ENCODE measurements around the gene ACTMAP. TPM values are rescaled to one million over a fixed set of nuclear protein-coding genes. Genes with fewer than 3 reads are reported as not detected.

Gene ACTMAP
- total RNA-seq, 1 donor from 2014 or later, result 2.2 TPM

DNA sequence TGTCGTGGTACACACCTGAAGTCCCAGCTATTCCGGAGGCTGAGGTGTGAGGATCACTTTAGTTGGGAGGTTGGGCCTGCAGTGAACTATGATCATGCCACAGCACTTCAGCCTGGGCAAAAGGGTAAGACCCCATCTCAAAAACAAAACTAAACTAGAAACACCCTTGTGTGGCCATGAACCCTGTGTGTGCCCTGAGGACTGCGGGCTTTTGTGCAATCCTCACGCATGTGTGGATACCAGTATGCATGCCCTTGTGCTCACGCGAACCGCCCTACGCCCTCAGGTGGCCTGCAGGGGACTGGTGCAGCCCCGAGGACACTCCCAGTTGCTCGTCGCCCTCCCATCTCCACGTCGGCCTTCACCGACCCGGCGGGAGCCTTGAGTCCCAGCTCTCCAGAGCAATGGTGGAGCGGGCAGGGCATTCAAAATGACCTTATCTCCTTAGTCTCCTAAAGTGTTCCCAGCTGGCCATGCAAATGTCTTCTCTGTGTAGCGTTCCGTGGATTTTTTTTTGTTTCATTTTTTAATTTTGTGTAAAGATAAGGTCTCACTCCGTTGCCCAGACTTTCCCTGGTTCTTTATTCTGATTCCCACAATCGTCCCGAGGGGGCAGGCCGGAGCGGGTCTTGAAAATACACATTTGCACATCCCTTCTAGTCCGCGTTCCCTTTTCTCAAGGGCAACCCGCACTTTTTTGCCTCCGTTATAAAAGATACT lies 47.8 kb upstream of the ACTMAP start:
- no peak for DNase-seq (ENCODE audit: extremely low spot score in 2 of 2)
- H3K27ac ChIP-seq, result peak overlapping the region; percentile 91
- intact Hi-C loops (cut with DNase I), result loop anchor here (5.0 kb wide), 1 partner anchor 81 kb away; the partner anchor contains the start of genes COQ8B and ITPKC

DNA sequence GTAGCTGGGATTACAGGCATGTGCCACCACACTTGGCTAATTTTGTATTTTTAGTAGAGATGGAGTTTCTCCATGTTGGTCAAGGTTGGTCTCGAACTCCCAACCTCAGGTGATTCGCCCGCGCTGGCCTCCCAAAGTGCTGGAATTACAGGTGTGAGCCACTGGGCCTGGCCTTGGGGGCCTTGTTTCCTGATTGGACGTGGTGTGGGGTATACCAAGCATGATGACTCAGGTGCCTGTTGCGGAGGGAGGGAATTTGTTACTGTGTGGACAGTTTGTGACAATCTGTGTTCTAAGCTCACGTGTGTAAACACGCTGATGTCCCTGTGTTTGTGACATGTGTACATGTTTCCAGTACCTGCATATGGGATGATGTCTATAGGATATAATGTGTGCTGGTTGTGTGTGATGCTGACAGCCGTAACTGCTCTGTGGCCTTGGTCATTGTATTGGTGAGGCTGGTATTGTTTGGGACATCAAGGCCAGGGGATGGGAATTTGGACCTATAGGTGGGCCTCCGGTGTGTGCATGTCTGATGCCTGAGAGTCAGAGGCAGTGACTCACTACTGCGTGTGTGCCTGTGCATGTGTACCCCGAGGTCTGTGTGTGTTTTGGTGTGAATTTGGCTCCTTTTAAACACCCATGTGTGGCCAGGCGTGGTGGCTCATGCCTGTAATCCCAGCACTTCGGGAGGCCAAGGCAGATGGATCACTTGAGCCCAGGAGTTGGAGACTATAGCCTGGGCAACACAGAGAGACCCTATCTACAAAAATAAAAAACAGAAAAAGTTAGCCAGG lies 47.1 kb upstream of the ACTMAP start:
- Histone ChIP-seq H3K4me1 (peaks cover 36% of the 10 kb centered on the region), H3K27me3 (no peaks in the 10 kb centered on the region), H3K27ac (peak overlapping the region; percentile 91), H3K36me3 (peaks cover 0 to 5% of the 10 kb centered on the region in 2 donors), H3K9me3 (no peaks in the 10 kb centered on the region), H3K4me3 (no peak overlapping the region)
- intact Hi-C loops (cut with DNase I), result loop anchor here (5.0 kb wide), 1 partner anchor 80 kb away; the partner anchor contains the start of genes COQ8B and ITPKC
- DNase-seq (ENCODE audit: extremely low spot score in 2 of 2), result no peak
- TF ChIP-seq, protein P1, sequence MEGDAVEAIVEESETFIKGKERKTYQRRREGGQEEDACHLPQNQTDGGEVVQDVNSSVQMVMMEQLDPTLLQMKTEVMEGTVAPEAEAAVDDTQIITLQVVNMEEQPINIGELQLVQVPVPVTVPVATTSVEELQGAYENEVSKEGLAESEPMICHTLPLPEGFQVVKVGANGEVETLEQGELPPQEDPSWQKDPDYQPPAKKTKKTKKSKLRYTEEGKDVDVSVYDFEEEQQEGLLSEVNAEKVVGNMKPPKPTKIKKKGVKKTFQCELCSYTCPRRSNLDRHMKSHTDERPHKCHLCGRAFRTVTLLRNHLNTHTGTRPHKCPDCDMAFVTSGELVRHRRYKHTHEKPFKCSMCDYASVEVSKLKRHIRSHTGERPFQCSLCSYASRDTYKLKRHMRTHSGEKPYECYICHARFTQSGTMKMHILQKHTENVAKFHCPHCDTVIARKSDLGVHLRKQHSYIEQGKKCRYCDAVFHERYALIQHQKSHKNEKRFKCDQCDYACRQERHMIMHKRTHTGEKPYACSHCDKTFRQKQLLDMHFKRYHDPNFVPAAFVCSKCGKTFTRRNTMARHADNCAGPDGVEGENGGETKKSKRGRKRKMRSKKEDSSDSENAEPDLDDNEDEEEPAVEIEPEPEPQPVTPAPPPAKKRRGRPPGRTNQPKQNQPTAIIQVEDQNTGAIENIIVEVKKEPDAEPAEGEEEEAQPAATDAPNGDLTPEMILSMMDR (IDR thresholded peaks at IDR 0.05), result no peak
- TF ChIP-seq POLR2A (IDR thresholded peaks at IDR 0.05) (no peak), POLR2AphosphoS5 (IDR thresholded peaks at IDR 0.05; ENCODE audit: insufficient read depth in 1 of 2, low read depth in 1 of 2) (no peak)

More for the DNA sequence above, 47.8 kb upstream of the ACTMAP start:
- Histone ChIP-seq H3K4me3 (peak overlapping the region; percentile 73 to 95), H3K9me3 (no peaks in the 10 kb centered on the region), H3K36me3 (peaks cover 0 to 5% of the 10 kb centered on the region in 2 donors), H3K4me1 (peaks cover 43% of the 10 kb centered on the region), H3K27me3 (no peaks in the 10 kb centered on the region)
- no peak for TF ChIP-seq POLR2AphosphoS5 (IDR thresholded peaks at IDR 0.05; ENCODE audit: insufficient read depth in 1 of 2, low read depth in 1 of 2)
- TF ChIP-seq, protein P1 (IDR thresholded peaks at IDR 0.05), result peak in 2 of 3 experiments; percentile 18 to 48

GRCh38 chr19:40791996-40792395 lies 41.7 kb upstream of the ACTMAP start:
- intact Hi-C loops (cut with DNase I), result no loop called here
- no peak for DNase-seq (ENCODE audit: extremely low spot score in 2 of 2)
- H3K9me3 ChIP-seq, result no peaks in the 10 kb centered on the region
- H3K36me3 ChIP-seq, result no peaks in the 10 kb centered on the region
- no peak overlapping the region for H3K4me3 ChIP-seq
- H3K27ac ChIP-seq, result no peak overlapping the region
- no peaks in the 10 kb centered on the region for H3K27me3 ChIP-seq
- no peaks in the 10 kb centered on the region for H3K4me1 ChIP-seq
- TF ChIP-seq POLR2AphosphoS5 (IDR thresholded peaks at IDR 0.05; ENCODE audit: insufficient read depth in 1 of 2, low read depth in 1 of 2), result no peak
- TF ChIP-seq, protein P1 (IDR thresholded peaks at IDR 0.05), result no peak
- TF ChIP-seq POLR2A (IDR thresholded peaks at IDR 0.05), result no peak

GRCh38 chr19:40791349-40791748 lies 41.1 kb upstream of the ACTMAP start:
- no peak for DNase-seq (ENCODE audit: extremely low spot score in 2 of 2)
- TF ChIP-seq, protein P1 (IDR thresholded peaks at IDR 0.05), result no peak
- TF ChIP-seq POLR2AphosphoS5 (IDR thresholded peaks at IDR 0.05; ENCODE audit: insufficient read depth in 1 of 2, low read depth in 1 of 2), result no peak
- TF ChIP-seq POLR2A (IDR thresholded peaks at IDR 0.05), result no peak
- Histone ChIP-seq H3K27ac (no peak overlapping the region), H3K9me3 (no peaks in the 10 kb centered on the region), H3K27me3 (no peaks in the 10 kb centered on the region), H3K4me1 (no peaks in the 10 kb centered on the region), H3K36me3 (peaks cover 0 to 4% of the 10 kb centered on the region in 2 donors), H3K4me3 (no peak overlapping the region)
- intact Hi-C loops (cut with DNase I), result no loop called here

Measured in vagina (tissue), 2 donors.